Naive thymus-derived CD4-positive, alpha-beta T cell (primary cell): ENCODE measurements around the gene FUBP3. TPM values are rescaled to one million over a fixed set of nuclear protein-coding genes. Genes with fewer than 3 reads are reported as not detected.

Experiments used
- ATAC-seq: fragments of 150-1000 bp; cut with Tn5 transposase; 2 replicates; pipeline ENCODE4 v1.10.0; 2021; ENCODE audit warnings: mild to moderate bottlenecking, moderate library complexity
- CTCF ChIA-PET: fragments of 350-600 bp; sonication (Branson Sonifier 250); formaldehyde crosslinking; loops from one replicate; lab custom pipeline; 2021; ENCODE audit warnings: antibody characterized with exemption; lab: Charles Lee
- POLR2A ChIA-PET: fragments of 350-600 bp; sonication (Branson Sonifier 250); formaldehyde crosslinking; loops from one replicate; lab custom pipeline; 2021; ENCODE audit warnings: antibody characterized with exemption, inconsistent platforms; lab: Charles Lee
- DNase-seq, 9 donors: peaks; one replicate each; pipeline versions ENCODE4 v3.0.0 to v3.0.0-alpha.2; 2020 to 2022; ENCODE audit warnings: mixed read lengths in 1 of 9
- H3K27ac ChIP-seq: one replicate; pipeline ENCODE4 v1.7.0; 2013; ENCODE audit warnings: mild to moderate bottlenecking, low read depth, low read length, moderate library complexity
- H3K27me3 ChIP-seq, 2 donors: one replicate each; pipeline ENCODE4 v1.7.0; 2013; ENCODE audit warnings: low read length in 2 of 2, mild to moderate bottlenecking in 2 of 2, moderate library complexity in 2 of 2; ENCODE audit not compliant: control insufficient read depth in 2 of 2, insufficient read depth in 2 of 2
- H3K36me3 ChIP-seq, 3 experiments: 1 replicate in 2 of 3; 2 replicates in 1 of 3; pipeline ENCODE4 v1.7.0; 2013; ENCODE audit warnings: low read length in 3 of 3, mild to moderate bottlenecking in 3 of 3, moderate library complexity in 1 of 3; ENCODE audit not compliant: insufficient read depth in 3 of 3, control insufficient read depth in 2 of 3
- H3K4me1 ChIP-seq, 2 donors: one replicate each; pipeline ENCODE4 v1.7.0; 2013; ENCODE audit warnings: low read length in 2 of 2, mild to moderate bottlenecking in 2 of 2, moderate library complexity in 1 of 2; ENCODE audit not compliant: control insufficient read depth in 2 of 2, insufficient read depth in 2 of 2
- H3K4me3 ChIP-seq: 2 replicates; pipeline ENCODE4 v1.7.0; 2013; ENCODE audit warnings: mild to moderate bottlenecking, low read length
- H3K9me3 ChIP-seq, 3 experiments: 1 replicate in 2 of 3; 2 replicates in 1 of 3; pipeline ENCODE4 v1.7.0; 2013; ENCODE audit warnings: low read length in 3 of 3; ENCODE audit not compliant: control insufficient read depth in 2 of 3
- H3K27ac Mint-ChIP-seq, 9 donors: one replicate each; pipeline ENCODE4 v1.8.0; 2020 to 2022; ENCODE audit warnings: mixed read lengths in 9 of 9, mild to moderate bottlenecking in 8 of 9, moderate library complexity in 5 of 9, inconsistent platforms in 2 of 9
- H3K27me3 Mint-ChIP-seq, 5 donors: one replicate each; pipeline ENCODE4 v1.8.0; 2021 to 2022; ENCODE audit warnings: mixed read lengths in 5 of 5, mild to moderate bottlenecking in 1 of 5
- H3K36me3 Mint-ChIP-seq, 5 donors: one replicate each; pipeline ENCODE4 v1.8.0; 2020 to 2022; ENCODE audit warnings: mixed read lengths in 5 of 5, mild to moderate bottlenecking in 3 of 5, inconsistent platforms in 1 of 5
- H3K4me1 Mint-ChIP-seq, 7 donors: one replicate each; pipeline ENCODE4 v1.8.0; 2020 to 2022; ENCODE audit warnings: mixed read lengths in 7 of 7, mild to moderate bottlenecking in 3 of 7, inconsistent platforms in 1 of 7
- H3K4me3 Mint-ChIP-seq, 10 donors: one replicate each; pipeline ENCODE4 v1.8.0; 2020 to 2022; ENCODE audit warnings: mild to moderate bottlenecking in 10 of 10, mixed read lengths in 10 of 10, moderate library complexity in 6 of 10, inconsistent platforms in 2 of 10
- H3K9me3 Mint-ChIP-seq, 11 donors: one replicate each; pipeline ENCODE4 v1.8.0; 2020 to 2022; ENCODE audit warnings: mixed read lengths in 11 of 11, mild to moderate bottlenecking in 4 of 11, inconsistent platforms in 1 of 11, moderate library complexity in 1 of 11
- intact Hi-C, 2 donors: fragments of 100-400 bp; cut with micrococcal nuclease; formaldehyde crosslinking; loops; one replicate each; pipeline ENCODE4 v1.15.1; 2023
- polyA plus RNA-seq, 2 donors: library from polyadenylated mRNA; unstranded; fragments of 300-500 nt; fragmentation: Illumina TruSeq; gene quantifications; one replicate each; pipeline ENCODE4 v1.2.3, GENCODE V29; 2021
- total RNA-seq, 6 experiments: library from RNA in 5 of 6; stranded (reverse) in 5 of 6; gene quantifications; 1 replicate in 5 of 6; 2 replicates in 1 of 6; pipeline ENCODE4 v1.2.3 and lab custom pipeline; 2021 to 2026

Gene FUBP3
- total and polyA plus RNA-seq, 7 experiments from 2014 or later, result 30.0 to 49.6 (median 37.3) TPM

DNA sequence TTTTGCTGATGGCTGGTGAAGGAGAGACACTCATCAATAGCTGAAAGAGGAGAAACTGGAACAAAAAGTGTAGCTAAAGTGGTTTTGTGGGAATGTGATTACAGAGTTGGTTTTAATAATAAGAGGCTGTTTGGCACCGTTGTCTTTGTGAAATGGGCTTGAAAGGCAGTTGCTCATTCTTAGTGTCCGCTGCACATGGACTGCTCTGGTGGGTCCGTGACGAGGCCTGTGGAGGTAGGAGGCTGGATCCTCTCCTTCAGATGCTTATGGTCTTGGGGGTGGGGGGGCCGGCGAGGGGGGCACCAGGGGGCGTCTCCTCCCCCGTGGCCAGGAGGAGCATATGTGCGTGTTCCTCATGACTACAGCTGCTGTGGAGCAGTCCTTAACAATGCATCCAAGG lies 29.8 kb downstream of the FUBP3 start:
- ChIA-PET CTCF (no interaction called here), POLR2A (no interaction called here)
- H3K4me3 ChIP-seq, result no peak overlapping the region
- H3K36me3 Mint-ChIP-seq, result peaks cover 3 to 54% (median 12%) of the 10 kb centered on the region in 5 donors
- H3K9me3 Mint-ChIP-seq, result no peaks in the 10 kb centered on the region
- H3K36me3 ChIP-seq, result peaks cover 0 to 58% (median under 1%) of the 10 kb centered on the region in 3 experiments
- peaks cover 0 to 7% (median 5%) of the 10 kb centered on the region in 7 donors for H3K4me1 Mint-ChIP-seq
- H3K4me3 Mint-ChIP-seq, result no peak overlapping the region
- H3K27me3 ChIP-seq, result no peaks in the 10 kb centered on the region
- intact Hi-C loops, result no loop called here
- DNase-seq, result no peak
- H3K4me1 ChIP-seq, result no peaks in the 10 kb centered on the region
- no peak for ATAC-seq
- H3K27ac Mint-ChIP-seq, result no peak overlapping the region
- H3K27ac ChIP-seq, result no peak overlapping the region
- H3K9me3 ChIP-seq, result no peaks in the 10 kb centered on the region
- H3K27me3 Mint-ChIP-seq, result no peaks in the 10 kb centered on the region

DNA sequence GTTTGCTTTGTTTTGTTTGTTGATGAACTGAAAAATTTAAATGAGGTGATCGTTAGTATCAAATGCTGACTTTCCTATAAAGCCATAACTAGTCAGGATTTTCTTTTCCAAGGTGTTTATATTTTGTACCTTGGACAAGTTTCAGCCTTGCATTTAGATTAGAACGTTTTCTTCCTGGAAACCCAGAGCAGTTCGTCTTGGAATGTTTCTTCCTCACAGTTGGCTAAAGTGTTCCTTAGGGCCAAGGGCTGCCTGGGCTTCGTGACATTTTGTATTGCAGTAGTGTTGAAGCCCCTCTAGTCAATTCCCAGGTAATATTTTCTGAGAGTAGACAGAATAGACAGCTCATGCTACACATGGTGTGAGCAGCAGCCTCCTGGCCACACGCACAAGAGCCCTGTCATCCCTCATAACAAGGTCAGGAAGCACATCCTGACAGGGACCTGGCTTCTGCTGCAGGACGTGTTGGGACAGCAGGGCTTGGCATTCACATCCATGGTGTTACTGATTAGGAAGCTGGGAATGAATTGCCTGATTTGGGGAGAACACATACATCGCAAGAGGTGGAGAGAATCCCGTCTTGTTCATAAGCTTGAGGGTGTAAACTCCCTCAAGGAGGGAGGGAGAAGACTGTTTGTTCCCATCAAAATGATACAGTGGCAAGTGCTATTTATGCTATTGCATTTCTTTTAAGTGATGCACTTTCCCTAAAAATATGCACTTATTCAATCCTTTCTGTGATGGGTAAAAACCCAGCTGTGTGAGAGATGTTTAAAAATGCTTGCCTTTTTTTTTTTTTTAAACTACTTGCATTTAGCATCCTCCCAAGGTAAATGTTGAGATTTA lies 31.7 kb downstream of the FUBP3 start:
- no peaks in the 10 kb centered on the region for H3K4me1 ChIP-seq
- Mint-ChIP-seq H3K4me1 (peaks cover 0 to 7% (median 4%) of the 10 kb centered on the region in 7 donors), H3K27ac (no peak overlapping the region), H3K36me3 (peaks cover 7 to 66% (median 13%) of the 10 kb centered on the region in 5 donors), H3K27me3 (no peaks in the 10 kb centered on the region), H3K9me3 (no peaks in the 10 kb centered on the region), H3K4me3 (no peak overlapping the region)
- no peak overlapping the region for H3K4me3 ChIP-seq
- intact Hi-C loops, result no loop called here
- H3K36me3 ChIP-seq, result peaks cover 13 to 75% (median 14%) of the 10 kb centered on the region in 3 experiments
- ATAC-seq (no peak), DNase-seq (no peak)
- POLR2A ChIA-PET, result no interaction called here
- H3K27me3 ChIP-seq, result no peaks in the 10 kb centered on the region
- no peak overlapping the region for H3K27ac ChIP-seq
- no peaks in the 10 kb centered on the region for H3K9me3 ChIP-seq
- CTCF ChIA-PET, result interaction anchor here (0.8 kb wide), 1 partner anchor 33 kb away, joined by 4 read pairs; no protein-coding TSS in a partner anchor

DNA sequence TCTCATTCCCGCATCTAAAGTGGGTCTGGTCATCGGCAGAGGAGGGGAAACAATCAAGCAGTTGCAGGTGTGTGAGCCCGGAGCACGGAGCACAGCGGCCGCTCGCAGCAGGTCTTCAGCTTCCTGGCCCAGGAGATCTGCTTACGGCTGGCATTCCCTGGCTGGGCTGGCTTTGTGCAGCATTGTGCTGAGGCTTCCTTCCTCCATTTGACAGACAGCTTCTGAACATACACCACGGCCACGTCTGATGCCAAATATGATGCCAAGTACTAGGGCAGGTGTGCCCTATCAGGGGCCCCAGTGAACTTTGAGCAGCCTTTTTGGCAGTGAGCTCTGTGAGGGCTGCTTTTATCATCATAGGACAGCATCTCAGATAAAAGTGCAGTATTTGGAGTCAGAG lies 37.1 kb downstream of the FUBP3 start:
- Mint-ChIP-seq H3K36me3 (peaks cover 10 to 84% (median 20%) of the 10 kb centered on the region in 5 donors), H3K4me3 (no peak overlapping the region), H3K9me3 (no peaks in the 10 kb centered on the region), H3K27ac (no peak overlapping the region), H3K4me1 (peaks cover 0 to 2% (median 0%) of the 10 kb centered on the region in 7 donors), H3K27me3 (no peaks in the 10 kb centered on the region)
- no peak for ATAC-seq
- Histone ChIP-seq H3K27me3 (no peaks in the 10 kb centered on the region), H3K4me1 (no peaks in the 10 kb centered on the region), H3K4me3 (no peak overlapping the region), H3K36me3 (peaks cover 40 to 98% (median 47%) of the 10 kb centered on the region in 3 experiments), H3K9me3 (no peaks in the 10 kb centered on the region), H3K27ac (no peak overlapping the region)
- no peak for DNase-seq
- ChIA-PET CTCF (no interaction called here), POLR2A (no interaction called here)
- intact Hi-C loops, result no loop called here

DNA sequence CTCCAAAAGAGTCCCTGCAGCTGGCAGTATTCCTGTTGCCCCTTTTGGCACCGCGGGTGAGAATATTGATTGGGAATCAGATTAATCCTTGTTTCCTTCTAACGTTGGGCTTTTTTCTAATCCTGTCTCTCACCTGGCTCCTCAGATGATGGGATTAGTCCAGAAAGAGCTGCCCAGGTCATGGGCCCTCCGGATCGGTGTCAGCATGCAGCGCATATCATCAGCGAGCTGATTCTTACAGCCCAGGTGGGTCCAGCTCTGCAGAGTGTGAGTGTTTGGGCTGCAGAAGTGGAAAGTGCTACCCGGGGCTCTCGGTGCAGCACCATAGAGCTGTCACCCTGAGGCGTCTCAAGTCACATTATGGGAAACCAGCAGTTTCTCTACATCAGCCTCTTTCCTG lies 44.1 kb downstream of the FUBP3 start:
- Mint-ChIP-seq H3K4me1 (no peaks in the 10 kb centered on the region), H3K4me3 (no peak overlapping the region), H3K27me3 (no peaks in the 10 kb centered on the region), H3K36me3 (peaks cover 13 to 72% (median 28%) of the 10 kb centered on the region in 5 donors), H3K9me3 (no peaks in the 10 kb centered on the region), H3K27ac (no peak overlapping the region)
- intact Hi-C loops, result no loop called here
- no peak for ATAC-seq
- Histone ChIP-seq H3K27ac (no peak overlapping the region), H3K4me1 (no peaks in the 10 kb centered on the region), H3K4me3 (no peak overlapping the region), H3K36me3 (peaks cover 14 to 90% (median 44%) of the 10 kb centered on the region in 3 experiments), H3K27me3 (no peaks in the 10 kb centered on the region), H3K9me3 (no peaks in the 10 kb centered on the region)
- ChIA-PET POLR2A (interaction anchor here (0.6 kb wide), 1 partner anchor 651 kb away, joined by 3 read pairs; no protein-coding TSS in a partner anchor), CTCF (no interaction called here)
- no peak for DNase-seq

DNA sequence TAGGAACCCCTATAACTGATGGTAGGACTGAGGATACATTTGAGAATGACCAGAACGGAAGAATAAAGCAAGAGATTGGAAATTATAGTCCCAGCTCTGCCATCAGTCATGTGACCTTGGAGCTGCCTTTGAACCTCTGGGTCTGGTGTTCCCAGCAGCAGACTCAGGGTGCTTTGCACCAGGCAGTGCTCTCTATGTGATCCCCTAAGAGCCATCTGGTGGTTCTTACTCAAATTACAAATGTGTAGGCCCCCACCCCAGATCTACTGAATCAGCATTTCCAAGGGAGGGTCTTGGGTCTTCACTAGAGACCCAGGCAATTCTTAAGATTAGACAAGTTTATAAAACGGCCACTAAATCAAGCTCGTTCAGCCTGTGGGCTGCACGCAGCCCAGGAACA lies 44.8 kb downstream of the FUBP3 start:
- ChIA-PET CTCF (no interaction called here), POLR2A (interaction anchor here (0.6 kb wide), 1 partner anchor 650 kb away, joined by 3 read pairs; no protein-coding TSS in a partner anchor)
- Histone ChIP-seq H3K9me3 (no peaks in the 10 kb centered on the region), H3K36me3 (peaks cover 14 to 87% (median 42%) of the 10 kb centered on the region in 3 experiments), H3K4me3 (no peak overlapping the region), H3K27me3 (no peaks in the 10 kb centered on the region), H3K4me1 (no peaks in the 10 kb centered on the region), H3K27ac (no peak overlapping the region)
- H3K9me3 Mint-ChIP-seq, result no peaks in the 10 kb centered on the region
- no peak overlapping the region for H3K4me3 Mint-ChIP-seq
- intact Hi-C loops, result no loop called here
- H3K27ac Mint-ChIP-seq, result peak overlapping the region in 1 of 9 donors; percentile 84
- H3K36me3 Mint-ChIP-seq, result peaks cover 13 to 70% (median 28%) of the 10 kb centered on the region in 5 donors
- H3K27me3 Mint-ChIP-seq, result no peaks in the 10 kb centered on the region
- H3K4me1 Mint-ChIP-seq, result no peaks in the 10 kb centered on the region
- DNase-seq (no peak), ATAC-seq (no peak)

DNA sequence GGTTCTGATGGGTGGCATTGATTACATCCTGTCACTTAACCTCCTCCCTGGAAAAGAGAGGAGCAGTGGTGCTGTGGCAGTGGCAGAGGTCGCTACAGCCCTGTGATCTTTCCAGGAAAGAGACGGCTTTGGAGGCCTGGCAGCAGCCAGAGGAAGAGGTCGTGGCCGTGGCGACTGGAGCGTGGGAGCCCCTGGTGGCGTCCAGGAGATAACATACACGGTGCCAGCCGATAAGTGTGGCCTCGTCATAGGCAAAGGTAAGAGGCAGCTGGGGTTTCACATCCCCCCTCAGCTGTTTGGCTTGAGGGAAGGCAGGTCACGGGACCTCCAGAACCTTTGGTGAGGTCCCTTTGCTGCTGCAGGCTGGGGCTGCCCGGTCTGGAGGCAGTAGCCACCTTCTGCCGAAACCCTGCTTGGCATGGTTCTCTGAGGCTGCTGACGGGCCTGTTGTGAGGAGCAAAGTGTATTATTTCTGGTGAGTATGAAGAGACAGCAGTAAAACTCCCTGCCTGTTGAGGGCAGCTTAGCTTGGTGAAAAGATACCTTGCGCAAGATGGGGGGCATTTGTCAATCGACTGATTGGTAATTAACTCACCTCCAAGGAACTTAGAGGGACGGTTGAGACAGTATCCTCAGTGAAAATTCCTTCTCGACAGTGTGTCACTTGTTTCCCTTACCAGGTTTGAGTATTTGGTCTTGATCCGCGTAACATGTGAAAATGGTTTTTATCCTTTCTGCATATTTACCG lies 47.0 kb downstream of the FUBP3 start:
- peaks cover 10 to 88% (median 32%) of the 10 kb centered on the region in 3 experiments for H3K36me3 ChIP-seq
- intact Hi-C loops, result no loop called here
- Mint-ChIP-seq H3K9me3 (no peaks in the 10 kb centered on the region), H3K36me3 (peaks cover 9 to 63% (median 21%) of the 10 kb centered on the region in 5 donors), H3K27ac (peak overlapping the region in 1 of 9 donors; percentile 52), H3K4me1 (no peaks in the 10 kb centered on the region), H3K27me3 (no peaks in the 10 kb centered on the region), H3K4me3 (no peak overlapping the region)
- H3K27me3 ChIP-seq, result no peaks in the 10 kb centered on the region
- no peak overlapping the region for H3K4me3 ChIP-seq
- CTCF ChIA-PET, result no interaction called here
- H3K27ac ChIP-seq, result no peak overlapping the region
- DNase-seq (no peak), ATAC-seq (no peak)
- no peaks in the 10 kb centered on the region for H3K9me3 ChIP-seq
- H3K4me1 ChIP-seq, result no peaks in the 10 kb centered on the region
- POLR2A ChIA-PET, result no interaction called here
